ENCODE data around the gene SOBP.

Gene SOBP

GRCh38 chr6:107539849-107540464 lies 50.0 kb downstream of the SOBP start:
- no peaks in the 10 kb centered on the region for H3K36me3 ChIP-seq (ENCODE audit: low read depth)
- ATAC-seq (ENCODE audit: low read depth) (no peak), DNase-seq (ENCODE audit: low spot score) (no peak)
- H3K4me1 ChIP-seq (ENCODE audit: insufficient read depth, poor library complexity, severe bottlenecking), result no peaks in the 10 kb centered on the region
- H3K27me3 ChIP-seq (ENCODE audit: insufficient read depth, poor library complexity, severe bottlenecking), result peaks cover 11% of the 10 kb centered on the region
- H3K27ac ChIP-seq (ENCODE audit: poor library complexity, severe bottlenecking), result no peak overlapping the region
- no peak overlapping the region for H3K4me3 ChIP-seq (ENCODE audit: severe bottlenecking)
- TF ChIP-seq CTCF (IDR thresholded peaks at IDR 0.05; ENCODE audit: poor library complexity, severe bottlenecking), result no peak
- H3K9me3 ChIP-seq (ENCODE audit: severe bottlenecking), result no peaks in the 10 kb centered on the region

- Histone ChIP-seq H3K27ac (ENCODE audit: poor library complexity, severe bottlenecking) (no peak overlapping the region), H3K27me3 (ENCODE audit: insufficient read depth, poor library complexity, severe bottlenecking) (peaks cover 12% of the 10 kb centered on the region), H3K4me3 (ENCODE audit: severe bottlenecking) (no peak overlapping the region), H3K4me1 (ENCODE audit: insufficient read depth, poor library complexity, severe bottlenecking) (no peaks in the 10 kb centered on the region), H3K9me3 (ENCODE audit: severe bottlenecking) (no peaks in the 10 kb centered on the region), H3K36me3 (ENCODE audit: low read depth) (no peaks in the 10 kb centered on the region)
- no peak for DNase-seq (ENCODE audit: low spot score)
- TF ChIP-seq CTCF (IDR thresholded peaks at IDR 0.05; ENCODE audit: poor library complexity, severe bottlenecking), result no peak
- no peak for ATAC-seq (ENCODE audit: low read depth)
Measured at GRCh38 chr6:107540465-107540857, 50.5 kb downstream of the SOBP start.

GRCh38 chr6:107542192-107542668 lies 52.3 kb downstream of the SOBP start:
- Histone ChIP-seq H3K27ac (ENCODE audit: poor library complexity, severe bottlenecking) (no peak overlapping the region), H3K4me3 (ENCODE audit: severe bottlenecking) (no peak overlapping the region), H3K4me1 (ENCODE audit: insufficient read depth, poor library complexity, severe bottlenecking) (no peaks in the 10 kb centered on the region), H3K27me3 (ENCODE audit: insufficient read depth, poor library complexity, severe bottlenecking) (peaks cover 18% of the 10 kb centered on the region), H3K9me3 (ENCODE audit: severe bottlenecking) (no peaks in the 10 kb centered on the region), H3K36me3 (ENCODE audit: low read depth) (no peaks in the 10 kb centered on the region)
- DNase-seq (ENCODE audit: low spot score) (no peak), ATAC-seq (ENCODE audit: low read depth) (no peak)
- TF ChIP-seq CTCF (IDR thresholded peaks at IDR 0.05; ENCODE audit: poor library complexity, severe bottlenecking), result no peak

GRCh38 chr6:107543088-107543487 lies 53.2 kb downstream of the SOBP start:
- Histone ChIP-seq H3K27me3 (ENCODE audit: insufficient read depth, poor library complexity, severe bottlenecking) (peaks cover 18% of the 10 kb centered on the region), H3K9me3 (ENCODE audit: severe bottlenecking) (no peaks in the 10 kb centered on the region), H3K36me3 (ENCODE audit: low read depth) (no peaks in the 10 kb centered on the region), H3K4me3 (ENCODE audit: severe bottlenecking) (no peak overlapping the region), H3K27ac (ENCODE audit: poor library complexity, severe bottlenecking) (no peak overlapping the region), H3K4me1 (ENCODE audit: insufficient read depth, poor library complexity, severe bottlenecking) (no peaks in the 10 kb centered on the region)
- DNase-seq (ENCODE audit: low spot score) (no peak), ATAC-seq (ENCODE audit: low read depth) (no peak)
- no peak for TF ChIP-seq CTCF (IDR thresholded peaks at IDR 0.05; ENCODE audit: poor library complexity, severe bottlenecking)

GRCh38 chr6:107543567-107543966 lies 53.6 kb downstream of the SOBP start:
- Histone ChIP-seq H3K27me3 (ENCODE audit: insufficient read depth, poor library complexity, severe bottlenecking) (peaks cover 18% of the 10 kb centered on the region), H3K27ac (ENCODE audit: poor library complexity, severe bottlenecking) (no peak overlapping the region), H3K4me3 (ENCODE audit: severe bottlenecking) (no peak overlapping the region), H3K9me3 (ENCODE audit: severe bottlenecking) (no peaks in the 10 kb centered on the region), H3K36me3 (ENCODE audit: low read depth) (no peaks in the 10 kb centered on the region), H3K4me1 (ENCODE audit: insufficient read depth, poor library complexity, severe bottlenecking) (no peaks in the 10 kb centered on the region)
- no peak for ATAC-seq (ENCODE audit: low read depth)
- no peak for DNase-seq (ENCODE audit: low spot score)
- TF ChIP-seq CTCF (IDR thresholded peaks at IDR 0.05; ENCODE audit: poor library complexity, severe bottlenecking), result no peak

Data from RWPE2 (cell line).